ENCODE results near the gene CASK. TPM values are rescaled to one million over a fixed set of nuclear protein-coding genes. Genes with fewer than 3 reads are reported as not detected.

CASK gene
- total RNA-seq, 1 donor from 2014 or later = 23.0 TPM

DNA sequence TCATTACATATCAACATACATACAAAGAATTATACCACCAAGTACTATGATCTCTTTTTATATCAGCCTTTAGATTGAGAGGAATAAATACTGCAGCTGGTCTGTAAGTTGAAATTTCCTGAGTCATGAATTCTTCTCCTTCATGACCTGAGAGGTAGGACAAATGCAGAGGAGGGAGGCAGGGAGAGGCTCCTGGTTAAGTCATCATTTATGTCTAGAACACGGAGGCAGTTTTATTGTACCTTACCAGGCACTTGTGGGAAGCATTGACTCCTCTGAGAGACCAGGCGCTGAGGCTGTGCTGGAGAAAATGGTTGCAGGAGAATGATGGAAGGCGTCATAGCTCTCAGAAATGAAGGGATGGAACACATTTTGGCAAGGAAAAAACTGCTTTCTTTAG, 12.5 kb upstream of the CASK start:
- no peak for TF ChIP-seq CTCF (IDR thresholded peaks at IDR 0.05)
- no peak for DNase-seq
- intact Hi-C loops (cut with micrococcal nuclease) = no loop called here
- Mint-ChIP-seq H3K4me3 (no peak overlapping the region), H3K4me1 (no peaks in the 10 kb centered on the region), H3K9me3 (no peaks in the 10 kb centered on the region), H3K27me3 (no peaks in the 10 kb centered on the region), H3K27ac (no peak overlapping the region), H3K36me3 (ENCODE audit: low read depth) (no peaks in the 10 kb centered on the region)
- no peak for ATAC-seq (ENCODE audit: low read depth)
- CTCF ChIA-PET = no interaction called here
- POLR2A ChIA-PET = no interaction called here

DNA sequence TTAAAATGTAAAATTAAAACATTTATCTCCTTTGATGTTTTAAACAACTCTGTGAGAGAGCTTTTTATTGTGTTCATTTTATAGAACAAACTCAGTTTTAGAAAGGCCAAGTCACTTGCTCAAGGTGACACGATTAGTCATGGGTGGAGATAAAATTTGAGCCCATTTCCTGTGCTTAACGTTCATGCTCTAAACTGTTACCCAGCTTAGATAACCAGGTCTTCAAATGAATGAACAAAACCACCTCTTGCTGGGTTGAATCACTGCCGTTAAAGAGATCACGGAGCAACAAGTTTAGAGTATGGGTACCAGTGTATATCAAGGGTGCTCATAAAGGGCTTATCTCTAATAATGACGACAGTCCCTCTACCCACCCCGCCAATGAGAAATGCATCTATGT, 10.2 kb upstream of the CASK start:
- POLR2A ChIA-PET = no interaction called here
- Mint-ChIP-seq H3K4me1 (no peaks in the 10 kb centered on the region), H3K4me3 (no peak overlapping the region), H3K27ac (no peak overlapping the region), H3K9me3 (no peaks in the 10 kb centered on the region), H3K36me3 (ENCODE audit: low read depth) (no peaks in the 10 kb centered on the region), H3K27me3 (peaks cover 3% of the 10 kb centered on the region)
- ATAC-seq (ENCODE audit: low read depth) (no peak), DNase-seq (no peak)
- TF ChIP-seq CTCF (IDR thresholded peaks at IDR 0.05) = no peak
- intact Hi-C loops (cut with micrococcal nuclease) = no loop called here
- CTCF ChIA-PET = no interaction called here

- POLR2A ChIA-PET = no interaction called here
Observed at GRCh38 chrX:41932885-41933284, 9.5 kb upstream of the CASK start.

DNA sequence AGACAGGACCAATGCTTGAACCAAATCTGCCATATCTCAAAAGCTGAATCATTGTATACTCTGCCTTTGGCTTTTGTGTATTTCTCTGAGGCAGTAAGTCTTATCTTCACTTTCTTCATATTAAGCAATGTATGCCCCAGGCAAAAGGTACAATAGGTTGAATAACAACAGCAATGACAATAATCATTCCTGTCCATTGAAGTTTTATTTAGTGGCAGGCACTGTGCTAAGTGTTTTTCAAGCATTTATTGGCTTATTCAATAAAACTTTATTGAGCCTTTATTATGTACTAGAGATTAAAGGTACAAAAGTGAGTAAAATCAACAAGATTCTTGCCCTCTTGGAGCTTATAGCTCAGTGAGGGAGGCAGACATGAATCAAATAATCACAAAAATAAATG, 8.2 kb upstream of the CASK start:
- Mint-ChIP-seq H3K36me3 (ENCODE audit: low read depth) (no peaks in the 10 kb centered on the region), H3K9me3 (no peaks in the 10 kb centered on the region), H3K4me3 (no peak overlapping the region), H3K27me3 (peaks cover 3% of the 10 kb centered on the region), H3K27ac (no peak overlapping the region), H3K4me1 (no peaks in the 10 kb centered on the region)
- no peak for ATAC-seq (ENCODE audit: low read depth)
- CTCF ChIA-PET = no interaction called here
- DNase-seq = no peak
- intact Hi-C loops (cut with micrococcal nuclease) = no loop called here
- TF ChIP-seq CTCF (IDR thresholded peaks at IDR 0.05) = no peak
- POLR2A ChIA-PET = no interaction called here

More at GRCh38 chrX:41932885-41933284, 9.5 kb upstream of the CASK start:
- no peak for TF ChIP-seq CTCF (IDR thresholded peaks at IDR 0.05)
- Mint-ChIP-seq H3K36me3 (ENCODE audit: low read depth) (no peaks in the 10 kb centered on the region), H3K4me1 (no peaks in the 10 kb centered on the region), H3K27ac (no peak overlapping the region), H3K27me3 (peaks cover 3% of the 10 kb centered on the region), H3K4me3 (no peak overlapping the region), H3K9me3 (no peaks in the 10 kb centered on the region)
- DNase-seq (no peak), ATAC-seq (ENCODE audit: low read depth) (no peak)
- intact Hi-C loops (cut with micrococcal nuclease) = no loop called here
- CTCF ChIA-PET = no interaction called here

DNA sequence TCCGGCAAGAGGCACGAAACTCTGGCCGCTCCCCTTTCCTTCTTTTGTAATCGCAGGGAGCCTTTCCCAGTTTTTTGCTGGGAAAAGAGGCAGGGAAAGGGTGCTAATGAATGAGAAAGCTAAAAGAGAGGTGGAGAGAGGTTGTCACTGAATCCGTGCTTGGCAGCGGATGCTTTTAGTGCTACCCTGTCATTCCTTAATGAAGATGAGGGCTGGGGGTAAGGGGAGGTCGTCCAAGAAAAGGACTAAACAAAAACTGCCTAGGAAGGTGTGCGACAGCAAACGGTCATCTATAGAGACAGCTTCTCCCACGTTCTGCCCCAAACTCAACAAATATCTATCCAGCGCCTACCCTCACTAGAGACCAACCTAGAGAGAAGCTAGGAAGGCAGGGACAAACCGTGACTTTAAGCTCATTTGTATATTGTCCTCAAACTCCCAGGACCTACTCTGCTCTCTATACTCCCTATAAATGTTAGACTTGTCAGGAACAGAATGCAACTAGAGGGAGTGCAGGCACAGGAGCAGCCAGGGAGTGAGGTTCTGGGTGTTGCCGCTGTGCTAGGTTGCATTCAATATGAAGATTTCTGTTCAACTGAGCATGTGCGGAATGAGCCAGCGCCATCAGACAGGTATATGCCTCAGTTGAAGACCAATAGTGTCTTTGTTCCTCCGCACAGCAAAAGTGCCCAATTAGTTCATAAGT, 777 bp upstream of the CASK start:
- Mint-ChIP-seq H3K36me3 (ENCODE audit: low read depth) (no peaks in the 10 kb centered on the region), H3K4me1 (peaks cover 20% of the 10 kb centered on the region), H3K9me3 (no peaks in the 10 kb centered on the region), H3K27ac (peak overlapping the region; percentile 73), H3K4me3 (peak overlapping the region; percentile 86), H3K27me3 (no peaks in the 10 kb centered on the region)
- TF ChIP-seq CTCF (IDR thresholded peaks at IDR 0.05) = no peak
- intact Hi-C loops (cut with micrococcal nuclease) = loop anchor here (1.0 to 10.0 kb wide), 4 partner anchors 42 to 1730 kb away; no protein-coding TSS in a partner anchor
- DNase-seq (peak; percentile 13), ATAC-seq (ENCODE audit: low read depth) (no peak)
- ChIA-PET POLR2A (no interaction called here), CTCF (interaction anchor here (0.8 kb wide), 1 partner anchor 822 kb away, joined by 4 read pairs; no protein-coding TSS in a partner anchor)
